Kidney (tissue), 14 donors: ENCODE data around the gene LCMT1. TPM values are rescaled to one million over a fixed set of nuclear protein-coding genes. Genes with fewer than 3 reads are reported as not detected.

Experiments used
- DNase-seq, 5 donors: peaks; one replicate each; pipeline ENCODE4 v3.0.0-alpha.2; 2013 to 2020
- FAIRE-seq: peaks from 2 replicates; lab custom pipeline; 2012; peaks lifted over from hg19 to GRCh38; lab: Jason Lieb, UNC
- H3K27ac ChIP-seq, 2 donors: one replicate each; pipeline ENCODE4 v1.7.0; 2013; ENCODE audit warnings: low read depth in 2 of 2, low read length in 2 of 2, inconsistent platforms in 1 of 2
- H3K27me3 ChIP-seq: one replicate; pipeline ENCODE4 v1.7.1; 2013; ENCODE audit warnings: low read length, inconsistent platforms; ENCODE audit not compliant: control insufficient read depth, insufficient read depth
- H3K36me3 ChIP-seq, 3 donors: one replicate each; pipeline versions ENCODE4 v1.7.0 to v1.7.1; 2013; ENCODE audit warnings: low read length in 3 of 3, control low read depth in 1 of 3, inconsistent platforms in 1 of 3; ENCODE audit not compliant: insufficient read depth in 3 of 3, control insufficient read depth in 2 of 3
- H3K4me1 ChIP-seq, 3 donors: one replicate each; pipeline versions ENCODE4 v1.7.0 to v1.7.1; 2013; ENCODE audit warnings: low read length in 3 of 3, inconsistent platforms in 1 of 3, low read depth in 1 of 3; ENCODE audit not compliant: control insufficient read depth in 2 of 3, insufficient read depth in 2 of 3
- H3K4me3 ChIP-seq, 3 donors: one replicate each; pipeline versions ENCODE4 v1.7.0 to v1.8.1; 2013; ENCODE audit warnings: low read length in 3 of 3, control low read depth in 1 of 3, inconsistent platforms in 1 of 3
- H3K9ac ChIP-seq, 3 donors: one replicate each; pipeline versions ENCODE4 v1.7.0 to v1.7.1; 2013; ENCODE audit warnings: low read length in 3 of 3, control low read depth in 1 of 3, inconsistent platforms in 1 of 3
- H3K9me3 ChIP-seq, 3 donors: one replicate each; pipeline versions ENCODE4 v1.7.0 to v1.7.1; 2013; ENCODE audit warnings: low read length in 3 of 3, control low read depth in 1 of 3, inconsistent platforms in 1 of 3; ENCODE audit not compliant: control insufficient read depth in 2 of 3, insufficient read depth in 1 of 3
- CTCF ChIP-seq: IDR thresholded peaks from 3 replicates; pipeline ENCODE4 v1.5.1; 2012; ENCODE audit warnings: mild to moderate bottlenecking, moderate library complexity, borderline replicate concordance; ENCODE audit not compliant: insufficient read depth; ENCODE audit errors: extremely low read depth
- intact Hi-C: fragments of 100-400 bp; cut with DNase I; formaldehyde crosslinking; loops from one replicate; pipeline ENCODE4 v1.11.1; 2022
- polyA plus RNA-seq: library from polyadenylated mRNA; stranded (reverse); fragments of 350-450 nt; fragmentation: Illumina TruSeq; extraction: RNeasy Lipid Tissue Mini Kit (QIAGEN cat#74804); gene quantifications from one replicate; pipeline ENCODE4 v1.2.3, GENCODE V29; 2014; ENCODE audit warnings: low read depth, low replicate concordance; ENCODE audit not compliant: insufficient read depth
- total RNA-seq: library from RNA; stranded (reverse); fragmentation: NEBNext Ultra II Directional; extraction: Animal tissue kit (Norgen Biotek cat#: 25700); gene quantifications from one replicate; pipeline ENCODE4 v1.2.1, GENCODE V29; 2021
- donor health status: control.
- donor health status: control.
- donor health status: control.
- donor health status: control.
- donor health status: control.
- donor health status: DM: yes; HTN: yes; CAD: no.
- donor health status: Normal renal cell carcinoma (clear cell type).

The LCMT1 gene
- total and polyA plus RNA-seq, 2 donors from 2014 or later = 44.8 to 52.9 TPM

GRCh38 chr16:25087761-25088160, 23.8 kb upstream of the LCMT1 start:
- FAIRE-seq = no peak

GRCh38 chr16:25089351-25089750, 22.2 kb upstream of the LCMT1 start:
- Histone ChIP-seq H3K36me3 (no peaks in the 10 kb centered on the region), H3K9ac (no peak overlapping the region), H3K4me1 (no peaks in the 10 kb centered on the region), H3K4me3 (no peak overlapping the region), H3K9me3 (no peaks in the 10 kb centered on the region), H3K27me3 (no peaks in the 10 kb centered on the region), H3K27ac (no peak overlapping the region)
- no peak for FAIRE-seq
- intact Hi-C loops = no loop called here
- DNase-seq = no peak
- TF ChIP-seq CTCF = no peak

More at GRCh38 chr16:25087761-25088160, 23.8 kb upstream of the LCMT1 start:
- TF ChIP-seq CTCF = no peak
- H3K9ac ChIP-seq = no peak overlapping the region
- intact Hi-C loops = no loop called here
- H3K4me1 ChIP-seq = no peaks in the 10 kb centered on the region
- H3K27me3 ChIP-seq = no peaks in the 10 kb centered on the region
- no peak for DNase-seq
- no peaks in the 10 kb centered on the region for H3K9me3 ChIP-seq
- no peak overlapping the region for H3K4me3 ChIP-seq
- no peak overlapping the region for H3K27ac ChIP-seq
- H3K36me3 ChIP-seq = no peaks in the 10 kb centered on the region

GRCh38 chr16:25092441-25092840, 19.1 kb upstream of the LCMT1 start:
- Histone ChIP-seq H3K4me1 (no peaks in the 10 kb centered on the region), H3K9me3 (no peaks in the 10 kb centered on the region), H3K27me3 (no peaks in the 10 kb centered on the region), H3K9ac (no peak overlapping the region), H3K4me3 (no peak overlapping the region), H3K27ac (no peak overlapping the region), H3K36me3 (no peaks in the 10 kb centered on the region)
- DNase-seq (no peak), FAIRE-seq (no peak)
- TF ChIP-seq CTCF = no peak
- intact Hi-C loops = no loop called here
